AG04449 (cell line): ENCODE data around the gene CITED2.
A peak's percentile ranks its signal among the peaks of the same experiment; 100 is the strongest.

Experiments used
- CTCF ChIA-PET: fragments of 350-600 bp; formaldehyde crosslinking; extraction: SDS; loops from one replicate; lab custom pipeline; 2021; ENCODE audit warnings: antibody characterized with exemption; lab: Yijun Ruan, JAX
- POLR2A ChIA-PET: fragments of 400-600, 350-600 bp; formaldehyde crosslinking; extraction: SDS; loops from one replicate; lab custom pipeline; 2020; ENCODE audit warnings: antibody characterized with exemption, inconsistent platforms; lab: Yijun Ruan, JAX
- DNase-seq: peaks from one replicate; pipeline ENCODE4 v3.0.0-alpha.2; 2010; ENCODE audit warnings: low read depth, low spot score
- H3K4me3 ChIP-seq: 2 replicates; pipeline ENCODE4 v1.5.1; 2011; ENCODE audit warnings: low read depth, mild to moderate bottlenecking, control low read depth, low read length
- TF ChIP-seq, protein P1 (sequence below): IDR thresholded peaks from one replicate; pipeline ENCODE4 v1.5.1; 2011; ENCODE audit warnings: mild to moderate bottlenecking, moderate library complexity, low read length, control low read depth, inconsistent platforms; ENCODE audit not compliant: insufficient read depth; ENCODE audit errors: missing control alignments

Gene CITED2, protein sequence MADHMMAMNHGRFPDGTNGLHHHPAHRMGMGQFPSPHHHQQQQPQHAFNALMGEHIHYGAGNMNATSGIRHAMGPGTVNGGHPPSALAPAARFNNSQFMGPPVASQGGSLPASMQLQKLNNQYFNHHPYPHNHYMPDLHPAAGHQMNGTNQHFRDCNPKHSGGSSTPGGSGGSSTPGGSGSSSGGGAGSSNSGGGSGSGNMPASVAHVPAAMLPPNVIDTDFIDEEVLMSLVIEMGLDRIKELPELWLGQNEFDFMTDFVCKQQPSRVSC

DNA sequence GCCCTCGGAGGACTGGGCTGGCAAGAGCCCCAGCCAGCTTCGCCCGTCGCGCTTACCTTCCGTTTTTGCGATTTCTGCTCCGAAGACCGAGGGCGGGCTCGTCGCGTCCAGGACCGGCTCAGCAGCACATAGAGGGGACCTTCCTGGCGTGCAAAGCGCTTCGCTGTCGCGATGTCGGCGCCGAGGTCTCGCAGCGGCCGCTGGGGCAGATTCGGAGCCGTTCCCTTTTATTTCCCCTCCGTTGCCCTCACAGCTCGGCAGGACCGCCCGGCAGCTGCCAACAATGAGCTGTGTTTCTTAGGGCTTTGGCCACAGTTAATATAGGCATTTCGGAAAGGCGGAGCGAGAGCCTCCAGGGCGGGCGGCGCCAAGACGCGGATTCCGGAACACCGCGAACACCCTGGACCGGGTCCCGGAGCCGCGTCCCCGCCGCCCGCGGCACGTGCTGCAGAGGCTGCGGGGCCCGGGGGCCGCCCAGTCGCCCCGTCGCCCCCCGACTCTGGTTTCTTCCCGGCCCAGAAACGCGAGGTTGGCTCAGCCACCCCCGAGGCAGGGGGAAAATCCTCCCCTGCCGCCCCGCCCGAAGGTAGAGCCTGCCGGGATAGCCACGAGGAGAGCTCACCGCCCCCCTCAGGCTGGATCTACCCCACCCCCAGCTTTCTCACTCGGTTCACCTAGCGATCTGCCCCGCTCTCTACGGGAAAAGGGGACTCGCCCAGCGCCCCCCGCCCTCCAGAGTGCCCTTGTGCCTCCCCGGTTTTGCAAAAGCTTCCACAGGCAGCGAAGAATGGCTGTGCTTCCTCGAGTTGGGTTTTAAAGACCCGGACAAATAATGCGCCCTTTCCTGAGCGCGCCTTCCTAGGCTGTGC is at the start of gene CITED2:
Gene CITED2 (minus strand): TSS at position 292 of the 869 bp plus-strand sequence. CDS start 704 bp downstream, outside the sequence.
- POLR2A ChIA-PET, result interaction anchor here (0.6 to 4.1 kb wide), 88 partner anchors 8 to 1761 kb away, joined by 3 to 54 read pairs (median 5); no protein-coding TSS in a partner anchor
- TF ChIP-seq, protein P1, sequence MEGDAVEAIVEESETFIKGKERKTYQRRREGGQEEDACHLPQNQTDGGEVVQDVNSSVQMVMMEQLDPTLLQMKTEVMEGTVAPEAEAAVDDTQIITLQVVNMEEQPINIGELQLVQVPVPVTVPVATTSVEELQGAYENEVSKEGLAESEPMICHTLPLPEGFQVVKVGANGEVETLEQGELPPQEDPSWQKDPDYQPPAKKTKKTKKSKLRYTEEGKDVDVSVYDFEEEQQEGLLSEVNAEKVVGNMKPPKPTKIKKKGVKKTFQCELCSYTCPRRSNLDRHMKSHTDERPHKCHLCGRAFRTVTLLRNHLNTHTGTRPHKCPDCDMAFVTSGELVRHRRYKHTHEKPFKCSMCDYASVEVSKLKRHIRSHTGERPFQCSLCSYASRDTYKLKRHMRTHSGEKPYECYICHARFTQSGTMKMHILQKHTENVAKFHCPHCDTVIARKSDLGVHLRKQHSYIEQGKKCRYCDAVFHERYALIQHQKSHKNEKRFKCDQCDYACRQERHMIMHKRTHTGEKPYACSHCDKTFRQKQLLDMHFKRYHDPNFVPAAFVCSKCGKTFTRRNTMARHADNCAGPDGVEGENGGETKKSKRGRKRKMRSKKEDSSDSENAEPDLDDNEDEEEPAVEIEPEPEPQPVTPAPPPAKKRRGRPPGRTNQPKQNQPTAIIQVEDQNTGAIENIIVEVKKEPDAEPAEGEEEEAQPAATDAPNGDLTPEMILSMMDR, result no peak
- peak; percentile 82 for DNase-seq
- CTCF ChIA-PET, result interaction anchor here (0.8 to 1.5 kb wide), 9 partner anchors 9 to 693 kb away, joined by 3 to 4 read pairs (median 3); no protein-coding TSS in a partner anchor
- H3K4me3 ChIP-seq, result peak within 1 kb of the TSS; percentile 93

DNA sequence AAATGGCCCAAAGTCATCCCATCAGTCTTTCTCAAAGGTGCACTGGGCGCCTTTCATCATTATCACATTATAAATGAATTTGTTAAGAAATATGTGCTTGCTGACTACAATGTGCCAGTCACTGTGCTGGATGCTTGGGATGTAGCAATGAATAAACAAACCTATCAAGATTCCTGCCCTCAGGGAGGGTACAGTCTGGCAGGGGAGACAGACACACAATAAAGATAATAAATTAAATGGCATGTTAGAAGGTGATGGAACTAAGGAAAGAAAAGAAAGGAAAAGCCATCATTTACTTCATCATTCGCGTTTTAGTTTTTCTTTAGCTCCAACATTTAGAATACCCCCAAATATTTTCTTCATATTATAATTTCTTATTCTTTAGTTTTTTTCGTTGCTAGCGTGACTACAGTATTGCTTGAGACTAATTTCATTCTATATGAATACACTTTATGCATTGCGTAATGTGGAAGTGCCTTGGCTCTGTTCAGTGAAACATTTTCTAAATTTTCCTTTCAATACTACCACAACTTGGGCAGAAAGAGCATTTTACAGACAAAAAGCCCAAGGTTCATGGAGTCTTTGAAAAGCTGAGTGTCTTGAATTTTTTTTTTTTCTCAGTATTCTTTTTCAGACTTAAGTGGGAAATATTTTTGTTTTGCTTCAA is 48.7 kb upstream of the CITED2 start:
- ChIA-PET CTCF (interaction anchor here (1.2 kb wide), 1 partner anchor 16 kb away, joined by 3 read pairs; no protein-coding TSS in a partner anchor), POLR2A (interaction anchor here (0.9 kb wide), 1 partner anchor 49 kb away, joined by 3 read pairs; no protein-coding TSS in a partner anchor)
- TF ChIP-seq, protein P1, result no peak
- no peak for DNase-seq
- H3K4me3 ChIP-seq, result no peak overlapping the region

DNA sequence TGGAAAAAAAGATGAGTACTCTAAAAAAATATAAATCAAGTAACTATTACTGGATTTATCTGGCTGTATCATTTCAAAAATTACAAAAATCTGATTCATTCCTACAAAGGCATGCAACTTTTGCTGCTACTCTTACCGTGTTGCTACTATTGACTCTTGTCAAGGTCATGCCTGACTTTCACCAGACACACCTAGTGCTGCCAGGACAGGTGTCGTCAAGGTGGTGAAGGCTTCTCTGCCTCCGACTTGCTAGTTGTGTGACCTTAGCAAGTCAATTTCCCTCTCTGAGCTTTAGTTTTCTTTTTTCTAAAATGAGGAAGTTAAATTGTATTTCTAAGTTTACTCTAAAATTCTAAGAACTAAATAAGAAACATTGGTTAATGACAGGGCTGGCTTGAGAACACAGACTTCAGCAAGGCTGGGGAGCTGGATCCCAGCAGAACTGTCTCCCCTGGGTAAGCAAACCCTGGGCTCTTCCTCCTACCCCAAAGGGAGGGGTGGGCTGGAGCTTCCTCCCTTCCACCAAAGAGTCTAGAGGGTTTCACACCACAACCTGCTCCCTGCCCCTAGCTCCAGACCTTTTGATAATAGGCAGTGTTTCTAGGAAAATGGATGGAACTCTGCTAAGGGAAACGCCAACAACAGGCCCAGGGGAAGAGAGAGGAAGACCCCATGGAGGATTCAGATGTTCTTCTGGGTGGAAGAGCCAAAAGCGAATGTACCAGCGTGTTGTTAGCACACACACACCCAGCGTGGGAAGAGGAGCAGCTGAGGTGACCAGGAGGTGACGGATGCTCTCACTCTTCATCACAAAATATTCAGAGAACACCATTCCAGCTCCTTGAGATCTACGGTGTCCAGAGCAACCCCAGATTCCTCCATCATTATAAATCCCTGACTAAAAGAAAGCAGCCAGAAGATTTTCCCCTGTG is 47.9 kb upstream of the CITED2 start:
- POLR2A ChIA-PET, result interaction anchor here (0.9 kb wide), 1 partner anchor 48 kb away, joined by 3 read pairs; no protein-coding TSS in a partner anchor
- CTCF ChIA-PET, result interaction anchor here (1.2 kb wide), 1 partner anchor 15 kb away, joined by 3 read pairs; no protein-coding TSS in a partner anchor
- no peak for DNase-seq
- TF ChIP-seq, protein P1, result no peak
- H3K4me3 ChIP-seq, result no peak overlapping the region

DNA sequence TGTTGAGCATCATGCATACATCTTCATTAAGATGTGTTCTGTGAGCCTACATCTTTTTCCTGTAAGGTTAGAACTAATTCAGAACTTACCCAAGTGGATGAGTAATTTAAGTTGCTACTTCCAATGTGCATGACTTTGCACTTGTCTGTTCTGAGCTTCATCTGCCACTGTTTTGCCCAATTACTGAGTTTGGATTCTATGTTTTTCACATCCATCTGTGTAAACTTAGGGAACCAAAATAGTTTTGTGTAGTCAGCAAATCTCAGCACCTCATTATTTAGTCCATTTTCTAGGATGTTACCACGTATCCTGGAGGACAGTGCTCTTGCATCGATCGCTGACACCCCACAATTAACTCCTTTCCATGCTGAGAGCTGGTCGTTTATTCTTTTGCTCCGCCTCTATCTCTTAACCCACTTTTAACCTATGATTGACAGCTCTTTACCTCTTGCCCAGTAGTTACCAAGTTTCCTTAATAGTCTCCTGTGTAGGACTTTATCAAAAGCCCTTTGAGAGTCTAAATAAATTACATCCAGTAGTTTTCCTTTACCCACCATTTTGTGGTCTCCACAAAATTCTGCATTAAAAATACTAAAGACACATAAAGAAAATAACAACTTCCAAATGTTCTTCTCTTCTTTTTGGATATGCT is 44.2 kb upstream of the CITED2 start:
- TF ChIP-seq, protein P1, result no peak
- no peak for DNase-seq
- H3K4me3 ChIP-seq, result no peak overlapping the region
- POLR2A ChIA-PET, result no interaction called here
- CTCF ChIA-PET, result no interaction called here

DNA sequence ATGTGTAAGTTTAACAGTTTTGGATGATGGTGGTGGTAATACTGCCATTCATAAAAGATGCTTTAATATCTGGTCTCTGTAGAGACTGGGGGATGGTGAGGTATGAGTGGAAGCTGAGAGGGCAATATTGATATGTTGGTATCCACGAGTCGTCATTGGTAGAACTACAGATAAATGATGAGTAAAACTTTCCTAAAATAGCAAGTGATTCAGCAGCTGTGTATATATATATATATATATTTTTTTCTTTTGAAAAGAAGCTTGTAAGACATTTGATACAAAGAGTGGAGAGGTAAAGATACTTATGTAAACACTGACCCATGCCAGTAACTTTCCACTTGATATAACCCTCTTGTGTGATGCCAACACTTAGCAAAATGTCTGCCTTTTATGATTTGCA is 41.7 kb upstream of the CITED2 start:
- POLR2A ChIA-PET, result interaction anchor here (1.0 kb wide), 1 partner anchor 42 kb away, joined by 3 read pairs; the partner anchor contains the start of gene CITED2

More for the DNA sequence above, 41.7 kb upstream of the CITED2 start:
- DNase-seq, result no peak
- CTCF ChIA-PET, result no interaction called here
- TF ChIP-seq, protein P1, result no peak
- H3K4me3 ChIP-seq, result no peak overlapping the region
